HG03095 (cell line): ENCODE results near the gene NOS1.

Experiments used
- ATAC-seq: cut with Tn5 transposase; IDR thresholded peaks from one replicate; pipeline ENCODE4 v1.9.1; 2021; ENCODE audit warnings: moderate library complexity; ENCODE audit not compliant: unreplicated experiment

Gene NOS1

GRCh38 chr12:117365049-117365616 lies 3.7 kb upstream of the NOS1 start:
- ATAC-seq: no peak

- no peak for ATAC-seq
Observed at GRCh38 chr12:117363953-117364486, 2.6 kb upstream of the NOS1 start.

DNA sequence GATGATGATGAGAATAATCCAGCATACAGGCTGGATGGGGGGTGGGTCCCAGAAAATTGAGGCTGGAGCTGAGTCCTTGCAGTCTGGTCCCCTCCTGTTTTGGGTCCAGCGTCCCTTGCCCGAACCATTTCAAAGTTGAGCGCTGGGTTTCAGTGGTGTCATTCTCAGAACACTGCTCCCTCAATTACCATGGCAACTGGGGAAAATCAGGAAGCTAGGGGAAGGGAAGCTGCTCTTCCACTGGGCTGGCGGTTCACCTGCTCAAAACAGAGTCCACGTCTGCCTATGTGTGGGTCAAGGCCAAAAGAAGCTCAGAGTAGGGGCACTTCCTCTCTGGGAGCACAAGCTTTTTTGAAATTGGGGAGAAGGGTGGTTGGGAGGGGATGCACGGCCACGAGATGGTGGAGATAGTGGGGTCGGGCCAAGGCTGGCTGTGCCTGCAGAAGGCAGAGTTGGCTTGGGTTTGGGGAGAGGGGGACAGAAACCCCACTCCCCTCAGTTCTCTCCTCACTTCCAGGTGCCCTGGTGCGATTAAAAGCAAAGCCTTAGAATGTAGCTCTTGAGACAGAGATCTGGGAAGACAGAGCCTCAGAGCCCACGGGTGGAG lies 1.7 kb upstream of the NOS1 start:
- ATAC-seq: no peak

- no peak for ATAC-seq
Observed at GRCh38 chr12:117362391-117362790, 965 bp upstream of the NOS1 start.

GRCh38 chr12:117361905-117362304 lies 479 bp upstream of the NOS1 start:
- ATAC-seq: no peak

DNA sequence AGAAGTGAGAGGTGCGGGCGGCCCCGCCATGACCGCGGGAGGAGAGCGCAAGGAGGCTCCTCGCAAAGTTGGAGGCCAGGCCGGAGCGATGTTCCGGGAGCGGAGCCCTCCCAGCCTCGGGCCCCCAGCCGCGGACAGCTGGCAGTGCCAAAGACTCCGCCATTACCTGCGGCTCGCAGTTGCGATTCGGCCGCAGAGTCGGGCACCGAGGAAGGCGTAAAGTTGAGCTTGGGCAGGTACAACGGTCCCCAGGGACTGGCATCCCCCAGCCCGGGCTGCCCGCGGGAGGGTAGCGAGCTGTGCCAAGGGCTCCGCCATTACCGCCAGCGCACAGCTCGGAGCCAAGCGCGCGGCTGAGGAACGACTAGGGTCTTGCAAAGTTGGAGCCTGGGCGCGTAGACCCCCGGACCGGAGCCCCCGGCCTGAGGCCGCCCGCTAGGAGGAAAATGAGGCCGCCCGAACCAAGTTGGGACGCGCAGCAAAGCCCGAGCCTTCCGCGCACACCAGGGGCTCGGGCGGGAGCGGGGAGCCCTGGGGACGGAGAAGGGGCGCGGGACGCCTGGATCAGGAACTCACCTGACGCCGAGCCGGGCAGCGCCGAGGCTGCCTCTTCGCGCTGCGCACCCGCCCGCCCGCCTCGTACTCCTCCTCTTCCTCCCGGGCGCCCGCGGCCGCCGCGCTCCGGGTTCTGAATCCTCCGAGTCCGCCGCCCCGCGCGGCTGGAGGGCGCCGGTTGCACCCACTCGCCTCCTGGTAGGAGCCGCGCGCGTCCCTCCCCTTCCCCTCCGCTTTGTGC lies 677 bp downstream of the NOS1 start:
- no peak for ATAC-seq

DNA sequence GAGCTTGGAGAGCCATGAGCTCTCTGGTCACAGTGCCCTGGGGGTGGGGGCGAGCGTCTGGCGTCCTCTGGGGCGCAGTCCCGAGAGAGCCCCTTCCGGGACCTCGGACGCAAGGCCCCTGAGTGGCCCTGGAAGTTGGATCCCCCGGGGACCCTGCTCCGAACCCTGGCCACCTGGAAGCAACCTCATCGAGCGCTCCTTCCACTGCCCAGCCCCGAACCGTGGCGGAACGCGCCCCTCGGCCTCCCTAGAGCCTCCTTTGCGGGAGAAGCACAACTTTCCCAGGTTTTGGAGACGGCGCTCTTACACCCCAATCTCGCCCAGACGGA lies 1.2 kb downstream of the NOS1 start:
- ATAC-seq: no peak

DNA sequence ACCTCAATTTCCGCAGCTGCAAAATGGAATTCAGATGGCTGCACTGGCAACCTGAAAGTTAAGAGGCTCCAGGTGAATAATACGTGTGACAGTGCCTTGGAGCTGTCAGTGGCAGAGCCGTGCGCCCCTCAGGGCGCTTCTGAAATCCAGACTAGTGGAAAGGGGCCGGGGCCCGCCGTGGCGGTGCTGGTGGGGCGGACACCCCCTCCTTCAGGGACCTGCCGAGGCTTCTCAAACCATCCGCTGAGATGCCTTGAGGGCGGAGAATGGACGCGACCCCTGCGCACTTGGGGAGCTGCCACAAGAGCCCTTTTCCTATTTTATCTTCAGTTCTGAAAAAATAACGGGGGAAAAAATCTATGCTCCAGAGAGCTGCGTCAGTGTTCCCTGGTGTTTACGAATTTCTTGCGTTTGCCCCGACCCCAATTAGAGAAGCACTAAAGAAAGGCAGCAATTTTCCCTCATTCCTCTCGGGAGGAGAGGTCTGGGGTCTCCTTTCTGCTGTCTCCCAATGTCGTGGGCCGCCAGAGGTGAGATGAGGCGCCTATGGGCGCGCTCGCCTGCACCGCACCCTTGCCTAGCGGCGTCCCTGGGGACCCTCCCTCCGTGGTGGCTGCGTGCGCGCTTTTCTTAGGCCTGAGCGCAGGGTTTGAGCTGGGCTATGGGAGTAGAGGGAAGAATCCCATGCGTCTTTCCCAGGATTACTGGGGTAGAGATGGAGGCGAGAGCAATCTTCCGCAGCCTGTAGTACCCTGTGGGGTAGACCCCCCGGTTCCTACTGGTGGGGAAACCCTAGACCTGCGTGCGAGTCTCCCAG lies 2.2 kb downstream of the NOS1 start:
- no peak for ATAC-seq

DNA sequence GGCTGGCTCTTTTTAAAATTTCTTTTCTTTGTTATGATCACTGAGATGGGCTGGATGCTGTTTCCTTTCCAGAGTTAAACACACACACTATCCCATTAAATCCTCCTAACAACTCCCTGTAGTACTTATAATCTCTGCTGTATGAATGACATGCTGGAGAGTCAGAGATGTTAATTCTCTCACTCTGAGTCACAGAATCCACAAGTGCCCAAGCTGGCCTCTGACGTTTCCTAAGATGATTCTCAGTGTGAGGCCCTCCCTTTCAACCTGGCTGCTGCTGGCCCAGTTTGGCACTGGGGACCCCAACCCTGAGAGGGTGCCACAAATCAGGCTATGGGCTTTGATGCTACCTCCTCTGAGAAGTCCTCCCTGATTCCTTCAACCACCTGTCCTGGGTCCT lies 5.4 kb downstream of the NOS1 start:
- no peak for ATAC-seq

DNA sequence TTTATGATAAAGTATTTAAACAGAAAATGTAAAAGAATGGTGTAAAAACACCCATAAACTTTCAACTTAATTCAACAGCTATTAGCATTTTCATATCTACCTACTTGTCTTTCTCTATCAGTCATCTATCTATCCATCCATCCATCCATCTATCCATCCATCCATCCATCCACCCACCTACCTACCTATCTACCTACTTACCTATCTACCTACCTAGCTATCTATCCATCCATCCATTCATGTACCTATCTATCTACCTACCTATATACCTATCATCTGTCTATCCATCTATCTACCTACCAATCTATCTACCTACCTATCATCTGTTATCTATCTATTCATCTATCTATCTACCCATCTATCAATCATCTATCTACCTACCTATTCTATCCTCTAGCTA lies 8.5 kb downstream of the NOS1 start:
- ATAC-seq: no peak

DNA sequence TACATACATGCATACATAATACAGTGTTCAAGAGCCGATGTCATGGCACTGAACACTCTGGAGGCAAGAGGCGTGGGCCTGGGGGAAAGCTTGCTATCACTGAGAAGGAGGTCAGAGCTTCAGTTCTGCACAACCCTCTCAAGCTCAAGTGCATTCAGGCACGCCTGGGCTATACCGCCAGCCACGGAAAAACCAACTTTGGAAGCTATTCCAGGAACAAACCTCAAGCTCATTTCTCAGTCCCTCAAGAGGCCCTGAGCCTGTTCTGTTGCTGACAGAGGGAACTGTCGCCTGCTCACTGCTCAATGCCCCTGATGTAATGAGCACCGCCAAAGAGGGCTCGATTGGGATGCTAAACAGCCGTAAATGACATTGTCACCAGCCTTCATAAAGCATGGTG lies 9.2 kb downstream of the NOS1 start:
- ATAC-seq: no peak

DNA sequence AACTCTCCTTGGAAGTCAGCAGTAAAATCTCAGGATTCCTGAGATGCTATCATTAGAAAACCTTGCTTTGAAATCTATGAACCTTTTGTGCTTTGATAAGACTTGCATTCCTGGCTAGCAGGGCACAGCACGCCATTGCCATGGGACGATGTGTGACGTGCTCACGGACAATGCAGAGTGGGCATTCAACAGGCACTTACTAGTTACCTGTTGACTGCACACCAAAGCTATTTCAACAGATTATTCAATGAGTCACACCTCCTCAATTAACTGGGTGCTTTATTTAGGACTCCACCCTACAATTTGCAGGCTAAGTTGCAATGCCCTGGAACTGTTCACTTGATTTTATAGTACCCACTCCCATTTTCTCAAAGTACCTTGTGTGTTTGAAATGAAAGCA lies 11.3 kb downstream of the NOS1 start:
- ATAC-seq: no peak

GRCh38 chr12:117347588-117347987 lies 13.8 kb downstream of the NOS1 start:
- ATAC-seq: no peak

DNA sequence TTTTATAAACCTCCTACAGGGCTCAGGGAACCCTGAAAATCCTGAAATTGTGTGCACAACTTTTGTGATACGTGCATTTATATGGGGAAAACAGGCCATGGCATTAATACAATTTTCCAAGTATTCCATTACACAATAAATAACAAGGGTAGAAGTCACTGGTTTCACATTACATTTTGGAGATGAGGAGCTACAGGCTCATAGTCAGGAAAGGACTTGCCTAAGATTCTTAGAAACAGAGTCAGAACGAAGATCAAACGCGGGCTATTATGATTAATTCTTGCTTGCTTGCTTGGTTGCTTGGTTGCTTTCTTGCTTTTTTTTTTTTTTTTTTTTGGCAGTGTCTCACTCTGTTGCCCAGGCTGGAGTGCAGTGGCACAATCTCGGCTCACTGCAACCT lies 16.7 kb downstream of the NOS1 start:
- ATAC-seq: no peak

DNA sequence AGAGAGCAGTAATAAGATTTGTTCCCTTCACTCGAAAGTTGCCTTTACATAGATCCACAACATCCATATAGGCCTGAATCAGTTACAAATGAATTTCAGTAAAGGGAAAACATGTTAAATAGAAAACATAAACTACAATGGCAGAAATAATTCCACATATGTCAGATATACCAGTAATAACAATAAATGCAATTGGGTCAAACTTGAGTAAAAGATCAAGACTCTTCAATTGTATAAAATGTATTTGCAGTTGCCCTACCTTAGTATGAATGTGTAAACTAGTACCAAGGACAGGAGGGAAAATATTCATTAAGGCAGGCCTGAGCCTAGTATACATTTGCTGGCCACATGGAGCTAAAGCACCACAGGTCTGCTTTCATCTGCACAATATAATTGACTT lies 17.6 kb downstream of the NOS1 start:
- no peak for ATAC-seq

GRCh38 chr12:117343296-117343695 lies 18.1 kb downstream of the NOS1 start:
- ATAC-seq: no peak

DNA sequence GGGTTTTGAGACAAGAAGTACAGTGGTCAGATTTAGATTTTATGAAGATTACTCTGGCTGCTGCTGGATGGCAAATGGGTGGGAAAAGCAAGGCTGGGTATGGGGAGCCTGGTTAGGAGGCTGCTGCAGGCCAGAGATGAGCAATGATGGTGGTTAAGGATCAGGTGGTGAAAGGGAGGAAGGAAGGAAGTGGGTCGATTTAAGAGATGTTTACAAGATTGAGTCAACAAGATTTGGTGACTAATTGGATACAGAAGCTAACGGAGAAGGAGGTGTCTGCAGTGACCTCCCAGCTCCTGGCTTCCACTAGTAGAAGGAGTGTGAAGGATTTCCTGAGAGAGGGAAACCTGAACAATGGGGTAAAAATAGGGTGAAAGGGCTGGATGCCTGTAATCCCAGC lies 18.7 kb downstream of the NOS1 start:
- ATAC-seq: no peak

DNA sequence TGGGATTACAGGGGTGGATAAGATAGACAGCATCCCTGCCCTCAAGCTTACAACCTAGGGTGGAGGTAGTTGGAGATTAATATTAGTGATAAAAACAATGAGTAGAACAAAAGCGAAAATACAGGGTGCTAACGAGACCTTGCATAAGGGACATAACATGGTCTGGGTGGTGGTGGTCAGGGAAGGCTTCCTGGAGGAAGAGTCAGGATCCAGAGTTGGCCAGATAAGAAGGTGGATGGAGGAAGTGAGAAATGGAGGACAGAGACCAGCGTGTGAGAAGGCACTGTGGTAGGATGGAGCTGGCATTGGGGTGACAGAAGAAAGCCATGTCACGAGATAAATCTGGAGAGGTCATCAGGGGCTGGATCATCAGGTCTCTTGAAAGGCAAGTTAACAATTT lies 19.2 kb downstream of the NOS1 start:
- ATAC-seq: no peak

GRCh38 chr12:117339104-117339503 lies 22.3 kb downstream of the NOS1 start:
- no peak for ATAC-seq

DNA sequence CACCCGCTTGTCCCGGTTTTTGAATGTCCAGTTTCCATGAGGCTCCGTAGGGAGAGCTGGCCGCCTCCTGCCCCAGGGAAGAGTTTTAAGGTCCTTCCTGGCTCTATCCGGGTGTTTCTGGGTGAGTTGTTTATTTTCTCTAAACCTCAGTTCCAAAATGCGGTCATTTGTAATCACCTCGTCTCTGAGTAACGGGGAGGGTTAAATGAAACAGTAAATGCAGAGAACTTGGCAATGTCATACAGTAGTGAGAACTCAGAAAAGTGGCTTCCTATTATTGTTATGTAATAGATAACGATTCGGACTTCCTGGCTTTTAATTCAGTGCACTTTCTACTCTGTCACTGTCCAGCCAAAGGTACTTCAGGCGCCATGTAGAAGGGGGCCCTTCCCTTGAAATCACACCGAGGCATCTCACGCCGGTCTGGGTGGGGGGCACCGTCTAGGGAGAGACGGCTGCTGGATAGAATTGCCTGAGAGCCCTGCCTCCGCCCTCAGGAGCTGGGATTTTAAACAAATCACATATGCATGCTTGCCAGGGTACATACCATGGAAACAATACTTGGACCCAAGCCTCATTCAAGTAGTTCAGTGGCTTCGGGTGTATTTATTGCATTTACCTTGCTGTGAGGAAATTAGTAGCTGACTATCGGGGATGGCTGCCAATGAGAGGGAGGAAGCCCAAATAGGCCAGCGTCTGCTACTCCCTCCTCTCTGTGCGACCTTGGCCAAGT lies 26.4 kb downstream of the NOS1 start:
- no peak for ATAC-seq

- ATAC-seq: no peak
Observed at GRCh38 chr12:117334051-117334450, 27.4 kb downstream of the NOS1 start.
